Stimulated activated CD8-positive, alpha-beta memory T cell treated with anti-CD3 and anti-CD28 coated beads, Interleukin-12 subunit alpha, Interleukin-12 subunit beta, amount 100 ng/mL, for 24 hours (primary cell): ENCODE data around the gene ADAMTS17.

Experiments used
- DNase-seq: peaks from one replicate; pipeline ENCODE4 v3.0.0-alpha.2; 2020; ENCODE audit errors: extremely low read depth

ADAMTS17 gene

DNA sequence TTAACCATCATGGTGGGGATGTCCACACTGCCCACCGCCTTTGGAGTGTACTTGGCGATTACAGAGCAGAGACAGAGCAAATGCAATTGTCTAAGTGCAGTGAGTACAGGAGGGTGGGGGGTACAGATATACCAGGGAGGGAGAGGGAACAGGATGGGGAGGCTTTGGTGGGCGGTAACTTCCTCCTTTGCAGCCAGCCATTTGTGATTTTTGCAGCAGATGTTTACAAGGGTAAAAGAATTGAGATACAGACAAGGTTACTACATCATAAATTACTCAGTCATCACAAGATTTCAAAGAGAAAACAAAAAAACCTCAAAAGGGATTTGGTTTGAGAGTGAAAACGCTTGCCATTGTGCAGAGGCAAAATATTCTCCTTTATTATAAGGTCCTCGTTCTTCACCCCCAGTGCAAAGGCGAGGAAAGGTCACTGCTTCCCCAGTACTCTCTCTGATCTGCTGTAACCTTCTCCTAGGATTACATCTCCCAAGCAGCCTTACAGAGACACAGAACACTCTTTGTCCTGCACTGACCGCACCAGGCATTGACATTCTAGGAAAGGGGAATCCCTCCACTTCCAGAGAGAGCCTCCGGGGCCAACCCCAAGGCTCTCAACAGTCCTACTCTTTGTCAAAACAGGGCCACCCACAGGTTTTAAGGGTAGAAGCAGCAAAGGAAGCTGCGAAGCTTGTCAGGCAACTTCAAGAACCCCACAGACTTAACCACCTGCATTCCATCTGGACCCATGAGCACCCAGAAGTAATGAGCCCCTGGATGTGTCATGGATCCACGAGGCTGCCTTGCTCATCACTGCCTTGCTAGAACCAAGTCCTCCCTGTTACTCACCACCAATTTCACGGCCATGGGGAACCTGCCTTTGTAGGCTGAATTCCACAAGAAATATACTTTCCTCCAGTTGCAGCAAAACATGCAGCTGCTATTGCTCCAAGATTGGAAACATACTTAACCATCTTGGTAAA lies 117.3 kb downstream of the ADAMTS17 start:
- DNase-seq, result no peak

DNA sequence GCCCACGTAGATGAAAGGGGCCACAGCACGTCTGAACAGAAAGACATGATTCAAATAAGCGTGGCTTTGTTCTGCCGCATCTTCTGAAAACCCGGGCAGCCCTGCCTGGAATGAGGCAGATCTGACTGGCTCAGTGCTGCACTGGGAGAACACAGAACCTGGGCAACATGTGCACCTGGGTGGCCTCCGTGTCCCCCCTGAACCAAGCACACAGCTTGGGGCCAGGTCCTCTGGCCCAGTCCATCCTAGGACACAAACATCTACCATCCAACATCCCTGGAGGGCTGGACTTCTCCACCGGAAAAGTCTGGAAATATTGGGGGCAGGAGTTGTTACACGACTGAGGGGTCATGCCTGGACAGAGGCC lies 119.4 kb downstream of the ADAMTS17 start:
- DNase-seq, result no peak

DNA sequence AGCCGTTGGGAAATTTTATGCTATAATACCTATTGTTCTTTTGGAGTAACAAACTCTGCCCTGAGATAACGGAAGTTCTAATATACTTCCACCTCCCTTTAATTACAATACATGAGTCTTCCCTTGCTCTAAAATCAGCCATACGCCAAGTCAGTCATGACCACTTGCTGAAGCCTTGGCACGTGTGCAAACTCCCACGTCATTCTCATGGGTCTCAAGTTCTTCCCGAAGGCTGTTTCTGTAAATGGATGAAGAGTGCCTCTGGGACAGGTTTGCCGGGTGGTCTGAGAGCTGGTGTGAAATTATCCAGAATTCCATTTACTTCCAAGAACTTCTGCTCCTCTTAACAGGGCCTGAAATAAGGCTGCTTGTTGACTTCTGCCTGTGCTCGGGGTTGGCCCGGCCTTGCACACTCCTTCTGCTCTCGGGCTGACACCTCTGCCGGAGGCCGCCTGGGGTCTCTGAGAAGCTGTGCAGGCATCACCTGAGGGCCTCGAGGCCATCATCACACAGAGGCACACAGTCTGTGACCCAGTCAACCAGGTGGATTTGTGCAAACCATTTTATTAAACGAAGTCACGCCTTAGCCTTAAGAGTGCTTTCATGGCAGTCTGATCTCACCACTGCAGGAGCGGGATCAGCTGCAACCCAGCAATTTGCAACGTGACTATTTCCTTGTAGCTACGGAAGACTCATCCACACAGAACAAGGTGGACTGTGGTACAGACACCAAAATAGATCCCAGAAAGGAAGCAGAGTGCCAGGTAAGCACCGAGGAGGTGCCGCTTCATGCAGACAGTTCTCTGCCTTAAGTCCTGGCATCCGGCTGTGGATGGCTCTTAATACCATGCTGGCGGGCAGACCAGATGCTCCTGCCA lies 120.1 kb downstream of the ADAMTS17 start:
- no peak for DNase-seq

DNA sequence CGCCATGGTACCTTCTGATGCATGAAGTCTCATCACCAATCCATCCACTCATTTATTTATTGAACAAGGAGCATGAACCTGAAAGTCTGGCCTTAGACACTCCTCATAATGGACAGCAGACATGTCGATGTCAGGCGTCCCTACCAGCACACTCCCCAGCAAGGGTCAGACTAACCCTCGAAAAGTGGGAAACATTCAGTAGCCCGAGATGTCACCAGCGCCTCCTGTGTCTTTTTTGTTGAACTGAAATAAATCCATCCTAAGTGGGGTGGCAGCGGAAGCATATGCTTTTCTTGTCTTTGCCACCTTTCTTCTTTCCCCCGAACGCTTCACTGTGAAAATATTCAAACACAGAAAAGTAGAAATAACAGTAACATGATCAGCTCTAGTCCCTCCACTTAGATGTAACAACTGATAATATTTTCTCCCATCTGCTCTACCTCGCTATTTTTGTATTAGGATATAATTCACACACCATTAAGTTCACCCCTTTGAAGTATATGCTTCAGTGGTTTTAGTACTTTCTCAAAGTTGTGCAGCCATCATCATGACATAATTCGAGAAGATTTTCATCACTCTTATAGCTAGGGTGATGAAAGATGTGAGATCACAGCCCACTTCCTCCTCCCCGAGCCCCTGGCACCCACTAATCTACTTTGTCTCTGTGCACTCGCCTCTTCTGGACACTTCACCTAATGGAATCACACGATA lies 121.6 kb downstream of the ADAMTS17 start:
- DNase-seq, result no peak

DNA sequence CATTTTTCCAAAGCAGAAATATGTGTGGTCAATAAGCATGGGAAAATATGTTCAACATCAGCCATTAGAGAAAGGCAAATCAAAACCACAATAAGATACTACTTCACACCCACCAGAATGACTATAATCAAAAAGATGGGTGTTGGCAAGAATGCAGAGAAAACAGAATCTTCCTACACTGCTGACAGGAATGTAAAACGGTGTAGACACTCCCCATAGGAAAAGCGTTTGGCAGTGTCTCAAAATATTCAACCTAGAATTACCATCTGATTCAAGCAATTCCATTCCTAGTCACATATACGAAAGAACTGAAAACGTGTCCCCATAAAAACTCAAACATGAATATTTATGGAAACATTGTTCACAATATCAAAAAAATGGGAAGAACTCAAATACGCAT lies 123.3 kb downstream of the ADAMTS17 start:
- no peak for DNase-seq

DNA sequence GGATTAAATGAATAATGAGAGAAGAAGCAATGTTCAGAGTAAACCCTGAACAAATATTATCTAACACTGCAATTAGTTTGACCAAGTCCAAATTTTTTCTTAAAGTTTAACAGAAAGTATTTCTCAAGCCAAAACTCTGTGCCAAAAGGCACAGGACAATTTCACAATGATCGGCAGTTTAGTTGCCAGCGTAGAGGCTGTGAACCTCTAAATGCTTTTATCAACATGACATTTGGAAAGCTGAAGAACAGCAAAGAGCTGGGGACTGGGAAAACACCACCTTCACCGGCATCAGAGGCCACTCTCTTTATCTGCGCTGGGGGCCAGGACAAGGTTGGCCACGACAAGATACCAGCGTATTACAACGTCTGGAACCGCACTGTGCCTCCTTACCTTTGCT lies 125.6 kb downstream of the ADAMTS17 start:
- DNase-seq, result no peak

DNA sequence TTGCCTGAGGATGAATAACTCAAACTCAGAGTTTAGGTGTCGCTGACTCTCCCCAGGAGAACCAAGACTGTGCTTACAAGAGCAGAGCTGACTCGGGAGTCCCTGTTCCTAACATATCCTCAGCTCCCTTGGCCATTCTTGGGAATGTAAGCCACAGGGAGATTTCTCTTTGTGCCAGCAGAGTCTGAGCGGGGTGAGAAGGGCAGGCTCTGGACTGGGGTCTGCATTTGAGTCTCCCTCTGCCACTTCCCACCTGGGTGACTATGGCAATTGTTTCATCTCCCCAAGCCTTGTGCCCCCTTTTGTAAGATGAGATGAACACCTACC lies 126.0 kb downstream of the ADAMTS17 start:
- DNase-seq, result no peak

DNA sequence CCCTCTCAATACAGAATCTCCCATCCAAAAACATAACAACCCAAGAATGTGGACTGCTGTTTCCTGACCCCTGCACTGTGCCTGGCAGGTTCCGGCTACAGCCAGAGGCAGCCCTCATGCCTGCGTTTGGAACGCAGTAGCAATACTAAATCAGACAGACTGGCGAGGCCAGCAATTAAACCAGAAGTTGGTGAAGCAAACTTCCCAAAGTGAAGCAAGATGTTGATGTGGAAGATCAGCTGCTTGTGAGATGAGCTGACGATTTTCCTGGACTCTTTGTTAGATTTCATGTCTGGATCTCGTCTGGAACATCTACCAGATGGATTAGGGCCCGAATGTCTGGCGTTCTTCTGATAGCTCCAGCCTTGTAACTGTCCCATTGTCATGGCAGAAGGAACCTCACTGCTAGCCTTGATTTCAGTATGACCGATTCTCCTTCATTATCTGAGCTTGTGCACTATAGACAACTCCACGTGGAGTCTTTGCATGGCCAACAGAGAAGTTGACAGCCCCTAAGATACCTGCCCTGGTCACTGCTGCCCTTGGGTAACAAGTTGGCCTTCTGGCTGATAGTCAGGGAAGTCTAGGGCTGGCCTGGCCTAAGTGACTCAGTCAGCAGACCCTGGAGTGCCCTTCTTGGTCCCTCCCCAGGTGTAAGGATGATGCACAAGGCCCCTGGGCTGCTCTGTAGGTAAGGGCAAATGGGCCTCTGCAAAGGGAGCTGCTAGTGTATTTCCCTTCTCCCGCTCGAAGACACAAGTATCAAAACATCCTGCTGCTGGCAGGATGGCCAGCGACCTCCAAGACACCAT lies 126.5 kb downstream of the ADAMTS17 start:
- DNase-seq, result no peak

DNA sequence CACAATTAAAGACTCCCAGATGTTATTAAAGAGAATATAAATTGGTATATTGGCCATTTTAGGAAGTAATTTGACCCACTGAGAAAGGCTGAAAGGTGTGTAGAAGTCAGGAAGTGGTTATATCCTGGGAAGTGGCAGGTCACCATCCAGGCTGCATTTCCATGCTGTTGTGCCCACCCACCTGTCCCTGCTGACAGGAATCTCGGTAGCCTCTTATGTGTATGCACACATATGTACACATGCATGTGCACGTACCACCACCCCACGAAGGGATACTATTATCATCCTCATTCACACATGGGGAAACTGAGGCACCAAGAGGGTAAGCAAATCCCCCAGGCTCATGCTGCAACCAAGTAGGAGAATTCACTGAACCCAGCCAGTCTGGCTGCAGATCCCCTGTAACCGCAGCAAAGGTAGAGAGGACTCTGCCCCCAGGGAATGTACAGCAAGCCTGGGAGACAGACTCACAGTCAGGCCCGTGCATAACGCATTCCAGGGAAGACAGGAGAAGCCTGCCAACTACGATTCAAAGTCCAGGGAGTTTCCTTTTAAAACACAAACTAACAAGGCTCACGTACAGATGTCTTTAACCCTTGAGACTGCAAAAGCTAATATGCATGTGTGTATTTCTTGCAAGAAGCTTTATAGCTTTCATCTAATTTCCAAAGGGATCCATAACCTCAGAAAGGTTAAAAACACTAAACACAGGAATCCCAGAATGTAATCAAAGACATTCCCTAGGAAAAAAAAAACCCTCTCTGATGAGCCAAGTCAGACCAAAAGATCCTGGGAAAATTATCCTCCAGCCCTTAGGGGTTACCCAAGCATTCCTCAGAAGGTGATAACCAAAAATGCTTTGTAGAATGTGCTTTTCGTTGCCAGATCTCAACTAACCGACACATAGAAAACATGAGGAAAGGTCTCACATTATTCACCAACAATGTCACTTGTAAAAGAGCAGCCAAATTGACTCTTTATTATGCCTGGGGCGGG lies 129.6 kb downstream of the ADAMTS17 start:
- no peak for DNase-seq

DNA sequence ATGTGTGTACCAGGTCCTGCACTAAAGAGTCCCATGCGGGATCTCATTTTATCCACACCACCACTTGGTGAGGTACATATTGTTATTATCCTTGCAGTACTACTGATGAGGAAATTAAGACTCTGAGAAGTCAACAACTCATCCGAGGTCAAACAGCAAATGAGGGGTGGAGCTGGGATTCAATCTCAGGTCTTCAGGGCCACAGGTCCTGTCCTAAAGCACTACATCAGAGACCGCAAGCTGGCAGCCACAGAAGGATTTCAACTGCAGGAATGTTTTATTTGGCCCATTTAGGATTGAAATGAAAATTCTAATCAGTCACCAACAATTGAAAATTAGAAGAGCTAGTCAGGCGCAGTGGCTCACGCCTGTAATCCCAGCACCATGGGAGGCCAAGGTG lies 131.4 kb downstream of the ADAMTS17 start:
- DNase-seq, result no peak

DNA sequence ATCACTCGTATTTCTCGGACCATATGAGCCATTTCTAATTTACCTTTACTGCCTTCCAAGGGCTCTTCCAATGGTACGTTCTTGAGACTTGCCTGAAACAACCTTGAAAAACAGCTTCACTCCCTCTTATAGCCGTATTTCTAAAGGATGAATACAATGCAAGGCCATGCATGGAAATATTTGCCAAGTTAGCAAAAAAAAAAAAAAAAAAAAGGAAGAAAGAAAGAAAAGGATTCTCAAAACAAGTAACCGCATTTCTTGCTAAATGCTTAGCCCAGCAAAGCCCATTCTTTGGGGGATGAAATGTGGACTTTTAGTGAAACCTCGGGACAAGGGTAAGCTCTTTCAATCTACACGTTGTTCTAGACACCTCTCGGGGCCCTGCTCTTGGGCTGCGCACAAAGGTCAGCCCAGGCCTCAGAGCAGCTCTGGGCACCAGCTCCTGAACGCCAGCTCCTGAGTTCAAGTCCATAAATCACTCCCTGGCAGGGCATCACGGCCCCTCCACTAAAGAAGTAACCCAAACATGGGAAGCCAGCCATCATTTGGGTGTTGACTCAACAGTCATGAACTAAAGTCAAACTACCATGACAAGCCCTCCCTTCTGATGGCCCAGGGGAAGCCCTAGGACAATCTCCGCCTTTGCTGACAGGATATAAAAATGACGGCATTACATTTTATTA lies 132.7 kb downstream of the ADAMTS17 start:
- no peak for DNase-seq

DNA sequence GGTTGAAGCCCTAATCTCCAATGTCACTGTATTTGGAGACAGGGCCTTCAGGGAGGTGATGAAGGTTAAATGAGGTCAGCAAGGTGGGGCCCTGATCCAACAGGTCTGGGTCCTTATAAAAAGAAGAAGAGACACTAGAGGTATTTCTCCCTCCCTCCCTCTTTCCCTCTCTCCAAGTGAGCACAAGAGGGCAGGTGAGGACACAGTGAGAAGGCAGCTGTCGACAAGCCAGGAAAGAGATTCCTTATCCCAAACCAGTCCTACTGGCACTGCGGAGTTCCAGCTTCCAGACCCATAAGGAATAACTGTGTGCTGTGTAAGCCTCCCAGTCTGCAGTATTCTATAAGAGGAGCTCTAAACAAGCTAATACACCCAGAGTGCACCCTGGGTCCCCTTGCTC lies 134.7 kb downstream of the ADAMTS17 start:
- no peak for DNase-seq

DNA sequence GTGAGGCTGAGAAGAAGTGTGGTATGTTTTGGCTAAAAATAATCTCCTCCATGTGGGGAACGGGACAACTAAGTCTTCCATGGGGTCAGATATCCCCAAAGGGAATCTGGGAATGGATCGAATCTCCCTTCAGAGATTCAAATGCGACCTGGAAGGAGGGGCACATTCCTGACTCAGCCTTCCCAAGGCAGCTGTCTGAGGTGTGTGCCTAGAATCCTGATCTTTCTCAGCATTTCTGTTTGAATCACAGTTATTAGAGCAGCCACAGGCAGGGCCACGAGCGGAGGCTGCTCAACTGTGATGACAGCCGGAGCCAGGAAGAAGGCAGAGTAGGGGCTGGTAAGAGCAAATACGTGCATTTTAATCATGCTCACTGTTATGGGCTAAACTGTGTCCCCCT lies 135.1 kb downstream of the ADAMTS17 start:
- no peak for DNase-seq

DNA sequence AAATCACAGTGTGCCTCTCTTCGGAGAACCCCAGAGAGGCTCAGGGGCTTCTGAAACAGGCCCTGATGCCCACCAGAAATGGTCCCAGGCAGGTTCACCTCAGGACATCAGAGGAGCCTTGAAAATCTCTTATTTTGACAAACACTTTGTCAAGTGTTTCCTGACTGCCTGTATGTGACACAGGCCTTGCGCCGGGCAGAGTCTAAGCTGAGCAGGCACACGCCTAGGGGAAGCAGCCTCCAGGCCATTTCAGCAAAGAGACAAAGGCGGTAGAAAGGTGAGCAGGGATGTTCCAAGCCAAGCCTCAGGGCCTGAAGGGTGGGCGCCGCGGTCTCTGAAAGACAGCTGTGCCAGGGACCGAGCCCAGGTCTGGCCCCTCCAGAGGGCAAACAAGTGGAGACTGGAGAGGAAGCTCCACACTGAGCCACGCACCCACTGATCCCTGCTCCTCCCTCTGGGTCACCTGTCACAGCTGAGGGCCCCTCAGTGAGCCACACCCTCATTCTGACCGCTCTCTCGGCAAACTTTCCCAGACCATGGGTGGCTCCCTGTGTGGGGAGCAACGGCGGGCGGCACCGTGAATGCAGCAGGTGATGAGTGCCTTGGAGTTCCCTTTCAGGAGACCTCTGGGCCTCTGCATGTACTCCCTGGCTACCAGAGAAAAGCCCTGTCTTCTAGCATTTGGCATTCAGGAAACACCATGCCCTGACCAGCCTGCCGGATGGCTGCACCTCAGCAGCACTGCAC lies 136.1 kb downstream of the ADAMTS17 start:
- DNase-seq, result no peak

DNA sequence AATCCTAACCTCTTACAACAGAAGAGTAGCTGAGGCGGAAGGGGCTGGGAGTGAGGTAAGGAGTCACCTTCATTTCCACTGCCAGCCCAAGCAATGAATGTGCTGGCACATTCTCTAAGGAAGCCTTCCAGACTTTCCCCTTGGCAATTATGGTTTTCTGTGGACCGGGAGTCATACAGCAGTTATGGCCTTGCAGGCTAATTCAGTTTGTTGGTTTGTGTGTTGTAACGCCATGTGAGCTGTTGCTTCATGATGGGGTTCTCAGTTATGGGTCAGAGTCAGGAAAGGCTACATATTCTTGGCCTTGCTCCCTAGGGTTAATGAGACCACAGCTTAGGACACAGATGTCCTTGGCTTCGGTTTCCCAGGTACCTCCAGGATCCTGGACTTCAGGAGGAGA lies 137.0 kb downstream of the ADAMTS17 start:
- DNase-seq, result no peak

DNA sequence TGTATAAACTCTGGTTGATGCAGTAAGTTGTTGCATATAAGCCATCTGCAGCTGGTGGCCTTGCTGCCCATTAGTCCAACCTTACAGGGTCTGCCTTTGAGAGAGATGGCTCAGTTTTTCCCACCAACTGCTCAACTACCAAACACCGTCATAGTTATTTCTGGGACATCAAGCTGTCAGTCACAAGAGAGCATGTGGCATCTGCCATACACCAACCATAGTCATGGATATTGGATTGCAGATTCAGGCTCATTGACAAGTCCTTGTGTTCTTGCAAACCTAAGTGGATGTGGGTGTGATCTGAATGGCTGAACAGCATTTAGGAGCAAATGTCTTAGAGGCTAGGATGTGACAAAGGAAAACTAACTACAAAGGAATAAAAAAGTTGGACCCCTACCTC lies 137.6 kb downstream of the ADAMTS17 start:
- DNase-seq, result no peak

DNA sequence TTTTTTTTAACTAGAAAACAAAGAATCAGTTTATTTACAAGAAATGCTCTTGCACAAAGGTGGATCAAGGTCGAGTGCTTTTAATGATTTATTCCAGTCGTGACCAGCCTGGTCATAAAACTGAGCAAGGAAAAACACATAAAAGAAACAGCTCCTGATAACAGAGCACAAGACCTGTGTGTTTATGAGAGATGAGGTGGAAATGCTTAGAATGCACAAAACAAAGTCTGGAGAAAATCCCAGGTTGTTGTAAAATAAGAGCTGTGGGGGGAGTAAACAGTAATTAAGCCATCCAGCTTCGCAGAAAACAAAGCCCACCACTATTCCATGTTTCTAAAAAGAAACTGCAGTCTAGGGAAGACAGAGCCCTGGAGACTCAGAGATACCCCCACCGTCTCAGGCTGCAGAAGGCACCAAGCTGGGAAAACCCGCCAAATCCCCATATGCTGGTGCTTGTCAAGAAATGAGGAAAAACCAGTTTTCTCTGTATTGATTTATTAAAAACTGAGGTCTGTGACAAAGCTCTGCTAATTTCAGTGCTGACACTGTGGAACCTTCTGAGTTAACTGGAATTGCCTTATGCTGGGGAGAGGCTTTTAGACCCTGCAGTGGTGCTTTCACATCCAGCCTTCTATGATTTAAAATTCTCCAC lies 139.3 kb downstream of the ADAMTS17 start:
- no peak for DNase-seq
